Adrenal gland (tissue), 12 donors: ENCODE measurements around the gene MORN5. TPM values are rescaled to one million over a fixed set of nuclear protein-coding genes. Genes with fewer than 3 reads are reported as not detected.

Experiments
- DNase-seq, 7 donors: peaks; one replicate each; pipeline ENCODE4 v3.0.0-alpha.2; 2019 to 2020
- H3K27ac ChIP-seq, 5 donors: fragments of 200-600 bp; sonication (generic) in 4 of 5; 1 replicate in 3 of 5; 2 replicates in 2 of 5; pipeline versions ENCODE4 v1.5.1 to v1.8.0; 2016 to 2020; ENCODE audit warnings: mild to moderate bottlenecking in 1 of 5
- H3K27me3 ChIP-seq: fragments of 200-600 bp; 2 replicates; pipeline ENCODE4 v1.8.0; 2021
- H3K36me3 ChIP-seq, 2 donors: fragments of 200-600 bp; replicated peaks in 1 of 2; 1 replicate in 1 of 2; 2 replicates in 1 of 2; pipeline versions ENCODE4 v1.5.1 to v1.8.0; 2018 to 2022
- H3K4me1 ChIP-seq, 2 donors: fragments of 200-600 bp; replicated peaks in 1 of 2; 1 replicate in 1 of 2; 2 replicates in 1 of 2; pipeline versions ENCODE4 v1.5.1 to v1.8.0; 2018 to 2021
- H3K4me3 ChIP-seq, 4 donors: fragments of 200-600 bp; sonication (generic) in 3 of 4; one replicate each; pipeline ENCODE4 v1.5.1; 2016 to 2018
- H3K9me3 ChIP-seq, 3 donors: fragments of 200-600 bp; sonication (generic) in 1 of 3; replicated peaks in 1 of 3; 1 replicate in 2 of 3; 2 replicates in 1 of 3; pipeline versions ENCODE4 v1.5.1 to v1.8.0; 2016 to 2021
- POLR2A ChIP-seq, 2 donors: fragments of 450-650 bp; IDR thresholded peaks; one replicate each; pipeline ENCODE4 v1.6.1; 2017; ENCODE audit warnings: antibody characterized with exemption in 2 of 2, mild to moderate bottlenecking in 2 of 2, moderate library complexity in 1 of 2
- WGBS, 4 donors: extraction: QIAGEN DNeasy Blood & Tissue Kit in 2 of 4; methylation state at CpG; one replicate each; pipeline versions ENCODE4 v1.1.5 to v1.1.7; 2013 to 2017; 5-methylcytosine and 5-hydroxymethylcytosine counted together
- intact Hi-C, 2 donors: fragments of 100-400 bp; cut with DNase I; formaldehyde crosslinking; loops; one replicate each; pipeline versions ENCODE4 v1.14.1 to v1.15.0; 2022 to 2023
- polyA plus RNA-seq, 3 donors: library from polyadenylated mRNA; stranded (reverse); fragments of 200-250 nt in 2 of 3; fragments of 350-450 nt in 1 of 3; fragmentation: Illumina TruSeq in 1 of 3; extraction: RNeasy Lipid Tissue Mini Kit (QIAGEN cat#74804) in 1 of 3; gene quantifications; one replicate each; pipeline ENCODE4 v1.2.3, GENCODE V29; 2013 to 2014
- total RNA-seq, 9 donors: library from RNA; depleted of rRNA in 4 of 9; stranded (reverse); fragments of >200 nt in 4 of 9; fragments of 120-200 nt in 1 of 9; fragmentation: NEBNext Ultra II Directional in 1 of 9; extraction: Animal tissue kit (Norgen Biotek cat#: 25700) in 1 of 9; gene quantifications; one replicate each; pipeline versions ENCODE4 v1.1.0 to v1.2.4, GENCODE V29; 2013 to 2023
- TF ChIP-seq, protein P1 (sequence below), 6 experiments: fragments of 450-650 bp in 4 of 6; fragments of 200-600 bp in 2 of 6; sonication (generic) in 1 of 6; IDR thresholded peaks; 1 replicate in 5 of 6; 2 replicates in 1 of 6; pipeline versions ENCODE4 v1.5.1 to v1.8.0; 2016 to 2021; ENCODE audit warnings: antibody characterized with exemption in 6 of 6, mild to moderate bottlenecking in 2 of 6, moderate library complexity in 1 of 6
- donor health status: healthy with polysubstance abuse.
- donor health status: Bipolar disorder and iron deficiency.
- donor health status: DM: yes; HTN: yes; CAD: no.
- donor health status: DM: no; HTN: no; CAD: no.
- donor health status: DM: no; HTN: no; CAD: no.
- donor health status: DM: yes; HTN: yes; CAD: no.

MORN5 gene
- total and polyA plus RNA-seq, 12 donors: 0.78 to 1.7 (median 0.80) TPM; not detected in 8

- intact Hi-C loops: no loop called here
- DNase-seq: no peak
- H3K27ac ChIP-seq: no peak overlapping the region
- 94 to 97% (median 94%) methylated on average over 2 of the region's 2 CpGs for WGBS, 4 donors
- H3K4me3 ChIP-seq: no peak overlapping the region
- no peaks in the 10 kb centered on the region for H3K9me3 ChIP-seq
- H3K36me3 ChIP-seq: peaks cover 0 to 60% of the 10 kb centered on the region in 2 donors
- no peaks in the 10 kb centered on the region for H3K27me3 ChIP-seq
- TF ChIP-seq, protein P1, sequence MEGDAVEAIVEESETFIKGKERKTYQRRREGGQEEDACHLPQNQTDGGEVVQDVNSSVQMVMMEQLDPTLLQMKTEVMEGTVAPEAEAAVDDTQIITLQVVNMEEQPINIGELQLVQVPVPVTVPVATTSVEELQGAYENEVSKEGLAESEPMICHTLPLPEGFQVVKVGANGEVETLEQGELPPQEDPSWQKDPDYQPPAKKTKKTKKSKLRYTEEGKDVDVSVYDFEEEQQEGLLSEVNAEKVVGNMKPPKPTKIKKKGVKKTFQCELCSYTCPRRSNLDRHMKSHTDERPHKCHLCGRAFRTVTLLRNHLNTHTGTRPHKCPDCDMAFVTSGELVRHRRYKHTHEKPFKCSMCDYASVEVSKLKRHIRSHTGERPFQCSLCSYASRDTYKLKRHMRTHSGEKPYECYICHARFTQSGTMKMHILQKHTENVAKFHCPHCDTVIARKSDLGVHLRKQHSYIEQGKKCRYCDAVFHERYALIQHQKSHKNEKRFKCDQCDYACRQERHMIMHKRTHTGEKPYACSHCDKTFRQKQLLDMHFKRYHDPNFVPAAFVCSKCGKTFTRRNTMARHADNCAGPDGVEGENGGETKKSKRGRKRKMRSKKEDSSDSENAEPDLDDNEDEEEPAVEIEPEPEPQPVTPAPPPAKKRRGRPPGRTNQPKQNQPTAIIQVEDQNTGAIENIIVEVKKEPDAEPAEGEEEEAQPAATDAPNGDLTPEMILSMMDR (IDR thresholded peaks at IDR 0.05): no peak
- no peak for TF ChIP-seq POLR2A (IDR thresholded peaks at IDR 0.05)
- H3K4me1 ChIP-seq: no peaks in the 10 kb centered on the region
Observed at GRCh38 chr9:122145592-122145863, 14.2 kb upstream of the MORN5 start.

- peak in 1 of 7 donors; percentile 31 for DNase-seq
- no peaks in the 10 kb centered on the region for H3K9me3 ChIP-seq
- intact Hi-C loops: no loop called here
- TF ChIP-seq, protein P1 (IDR thresholded peaks at IDR 0.05): no peak
- no peak for TF ChIP-seq POLR2A (IDR thresholded peaks at IDR 0.05)
- no peak overlapping the region for H3K4me3 ChIP-seq
- peaks cover 0 to 39% of the 10 kb centered on the region in 2 donors for H3K36me3 ChIP-seq
- peaks cover 5 to 16% of the 10 kb centered on the region in 2 donors for H3K4me1 ChIP-seq
- WGBS, 4 donors: 85 to 92% (median 87%) methylated on average over 4 of the region's 4 CpGs
- H3K27me3 ChIP-seq: no peaks in the 10 kb centered on the region
- no peak overlapping the region for H3K27ac ChIP-seq
Observed at GRCh38 chr9:122151267-122151828, 8.4 kb upstream of the MORN5 start.

DNA sequence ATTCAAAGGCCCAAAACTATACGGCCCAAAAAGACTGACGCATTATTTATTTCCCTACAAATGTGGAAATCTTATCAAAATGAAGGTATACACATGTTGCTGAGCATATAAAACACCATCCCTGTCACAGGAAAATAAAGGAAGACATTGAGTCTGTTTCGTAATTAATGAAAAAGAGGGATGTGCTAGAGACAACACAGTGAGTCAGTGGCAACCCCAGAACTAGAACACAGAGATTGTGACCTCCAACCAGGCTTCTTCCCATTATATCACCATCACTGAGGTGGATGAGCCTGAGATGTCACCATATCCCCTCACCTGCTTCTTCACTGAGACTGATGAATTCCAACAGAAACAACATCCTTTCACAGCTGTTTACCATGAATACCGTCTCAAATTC, 3.9 kb upstream of the MORN5 start:
- no peaks in the 10 kb centered on the region for H3K27me3 ChIP-seq
- no peaks in the 10 kb centered on the region for H3K9me3 ChIP-seq
- H3K4me3 ChIP-seq: no peak overlapping the region
- no peak for DNase-seq
- 67 to 83% (median 78%) methylated on average over 4 of the region's 4 CpGs for WGBS, 4 donors
- H3K36me3 ChIP-seq: peaks cover 0 to 14% of the 10 kb centered on the region in 2 donors
- intact Hi-C loops: no loop called here
- no peak overlapping the region for H3K27ac ChIP-seq
- peaks cover 18 to 47% of the 10 kb centered on the region in 2 donors for H3K4me1 ChIP-seq
- TF ChIP-seq, protein P1 (IDR thresholded peaks at IDR 0.05): no peak
- TF ChIP-seq POLR2A (IDR thresholded peaks at IDR 0.05): no peak

DNA sequence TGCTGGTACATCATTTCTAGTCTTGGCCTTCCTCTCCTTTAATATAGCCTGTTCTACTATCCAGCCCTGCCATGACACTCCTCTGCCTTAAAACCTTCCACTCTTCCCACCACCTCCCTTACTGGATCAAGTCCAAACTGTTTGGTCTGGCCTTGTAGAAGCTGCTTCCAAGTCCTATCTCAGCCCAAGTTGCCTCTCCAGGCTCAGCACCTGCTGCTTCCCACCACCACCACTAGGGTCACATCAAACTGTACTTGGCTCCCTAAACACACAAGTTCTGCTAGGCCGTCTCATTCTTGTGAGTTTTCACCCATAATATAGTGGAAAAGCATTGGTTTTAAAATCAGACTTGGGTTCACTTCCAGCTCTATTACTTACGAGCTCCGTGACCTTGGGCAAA, 1.5 kb upstream of the MORN5 start:
- H3K4me3 ChIP-seq: peak overlapping the region in 1 of 4 donors; percentile 69
- intact Hi-C loops: no loop called here
- 39 to 47% (median 45%) methylated on average over 3 of the region's 3 CpGs for WGBS, 4 donors
- peak overlapping the region in 2 of 5 donors; percentile 17 to 27 for H3K27ac ChIP-seq
- DNase-seq: peak in 6 of 7 donors; percentile 13 to 71 (median 54)
- TF ChIP-seq, protein P1 (IDR thresholded peaks at IDR 0.05): peak; percentile 22 to 49 (median 32)
- no peak for TF ChIP-seq POLR2A (IDR thresholded peaks at IDR 0.05)
- no peaks in the 10 kb centered on the region for H3K36me3 ChIP-seq
- no peaks in the 10 kb centered on the region for H3K27me3 ChIP-seq
- no peaks in the 10 kb centered on the region for H3K9me3 ChIP-seq
- H3K4me1 ChIP-seq: peaks cover 18 to 47% of the 10 kb centered on the region in 2 donors
